ENCODE results near the gene ZNF469.

The ZNF469 gene

GRCh38 chr16:88381820-88382451 lies 823 bp upstream of the ZNF469 start:
- no peaks in the 10 kb centered on the region for H4K20me1 ChIP-seq (ENCODE audit: insufficient read depth, low read length)
- H3K79me2 ChIP-seq (ENCODE audit: low read length), result no peaks in the 10 kb centered on the region
- H2AFZ ChIP-seq (ENCODE audit: low read depth, low read length), result no peak overlapping the region
- no peaks in the 10 kb centered on the region for H3K36me3 ChIP-seq (replicated peaks; ENCODE audit: low read depth, low read length)
- H3K27ac ChIP-seq (ENCODE audit: low read length), result no peak overlapping the region
- TF ChIP-seq EZH2phosphoT487 (IDR thresholded peaks at IDR 0.05; ENCODE audit: low read depth), result no peak
- no peak for TF ChIP-seq CTCF (IDR thresholded peaks at IDR 0.05; ENCODE audit: low read depth, low read length)
- H3K9me3 ChIP-seq (ENCODE audit: insufficient read depth, low read length), result no peaks in the 10 kb centered on the region
- H3K4me1 ChIP-seq (ENCODE audit: low read length), result no peaks in the 10 kb centered on the region
- no peak overlapping the region for H3K4me3 ChIP-seq (ENCODE audit: low read length)
- H3K27me3 ChIP-seq (ENCODE audit: low read depth, low read length), result no peaks in the 10 kb centered on the region
- no peak overlapping the region for H3K9ac ChIP-seq (ENCODE audit: low read length)
- H3K4me2 ChIP-seq (ENCODE audit: low read length), result no peak overlapping the region

- Histone ChIP-seq H3K27ac (ENCODE audit: low read length) (no peak overlapping the region), H3K79me2 (ENCODE audit: low read length) (no peaks in the 10 kb centered on the region), H4K20me1 (ENCODE audit: insufficient read depth, low read length) (no peaks in the 10 kb centered on the region), H3K9me3 (ENCODE audit: insufficient read depth, low read length) (no peaks in the 10 kb centered on the region), H3K4me1 (ENCODE audit: low read length) (no peaks in the 10 kb centered on the region), H3K4me2 (ENCODE audit: low read length) (no peak overlapping the region), H3K36me3 (replicated peaks; ENCODE audit: low read depth, low read length) (no peaks in the 10 kb centered on the region), H3K27me3 (ENCODE audit: low read depth, low read length) (no peaks in the 10 kb centered on the region), H2AFZ (ENCODE audit: low read depth, low read length) (no peak overlapping the region), H3K4me3 (ENCODE audit: low read length) (no peak overlapping the region), H3K9ac (ENCODE audit: low read length) (no peak overlapping the region)
- TF ChIP-seq CTCF (IDR thresholded peaks at IDR 0.05; ENCODE audit: low read depth, low read length) (no peak), EZH2phosphoT487 (IDR thresholded peaks at IDR 0.05; ENCODE audit: low read depth) (no peak)
Observed at GRCh38 chr16:88383401-88384221, 852 bp downstream of the ZNF469 start.

GRCh38 chr16:88384222-88385111 lies 1.7 kb downstream of the ZNF469 start:
- Histone ChIP-seq H3K4me2 (ENCODE audit: low read length) (no peak overlapping the region), H3K4me3 (ENCODE audit: low read length) (no peak overlapping the region), H3K27ac (ENCODE audit: low read length) (no peak overlapping the region), H3K79me2 (ENCODE audit: low read length) (no peaks in the 10 kb centered on the region), H3K9ac (ENCODE audit: low read length) (no peak overlapping the region), H3K4me1 (ENCODE audit: low read length) (no peaks in the 10 kb centered on the region), H3K9me3 (ENCODE audit: insufficient read depth, low read length) (no peaks in the 10 kb centered on the region), H3K27me3 (ENCODE audit: low read depth, low read length) (no peaks in the 10 kb centered on the region), H2AFZ (ENCODE audit: low read depth, low read length) (no peak overlapping the region), H3K36me3 (replicated peaks; ENCODE audit: low read depth, low read length) (no peaks in the 10 kb centered on the region), H4K20me1 (ENCODE audit: insufficient read depth, low read length) (no peaks in the 10 kb centered on the region)
- TF ChIP-seq CTCF (IDR thresholded peaks at IDR 0.05; ENCODE audit: low read depth, low read length), result no peak

GRCh38 chr16:88385112-88385594 lies 2.4 kb downstream of the ZNF469 start:
- no peaks in the 10 kb centered on the region for H3K4me1 ChIP-seq (ENCODE audit: low read length)

More at GRCh38 chr16:88385112-88385594, 2.4 kb downstream of the ZNF469 start:
- Histone ChIP-seq H3K9me3 (ENCODE audit: insufficient read depth, low read length) (no peaks in the 10 kb centered on the region), H3K9ac (ENCODE audit: low read length) (no peak overlapping the region), H3K4me2 (ENCODE audit: low read length) (no peak overlapping the region), H3K4me3 (ENCODE audit: low read length) (no peak overlapping the region), H3K36me3 (replicated peaks; ENCODE audit: low read depth, low read length) (no peaks in the 10 kb centered on the region), H3K27me3 (ENCODE audit: low read depth, low read length) (no peaks in the 10 kb centered on the region), H3K79me2 (ENCODE audit: low read length) (no peaks in the 10 kb centered on the region), H3K27ac (ENCODE audit: low read length) (no peak overlapping the region), H4K20me1 (ENCODE audit: insufficient read depth, low read length) (no peaks in the 10 kb centered on the region), H2AFZ (ENCODE audit: low read depth, low read length) (no peak overlapping the region)
- TF ChIP-seq EZH2phosphoT487 (IDR thresholded peaks at IDR 0.05; ENCODE audit: low read depth) (no peak), CTCF (IDR thresholded peaks at IDR 0.05; ENCODE audit: low read depth, low read length) (no peak)
